IMR-90 (cell line): Measurements from ENCODE around the gene CNGB1. TPM values are rescaled to one million over a fixed set of nuclear protein-coding genes. Genes with fewer than 3 reads are reported as not detected.

Experiments
- ATAC-seq: fragments of 200-7000 bp; cut with Tn5 transposase; 2 replicates; pipeline ENCODE4 v1.9.1; 2020; ENCODE audit warnings: low read depth, mild to moderate bottlenecking, moderate library complexity
- BruUV-seq: library from RNA; stranded (reverse); fragments of 400-500 nt; replicated peaks from 2 replicates; lab custom pipeline; 2021; lab: Mats Ljungman, UMichigan
- CTCF ChIA-PET: fragments of 300-600 bp; formaldehyde crosslinking; extraction: SDS; loops from one replicate; lab custom pipeline; 2021; ENCODE audit warnings: antibody characterized with exemption; lab: Yijun Ruan, JAX
- POLR2A ChIA-PET: fragments of 300-600 bp; sonication (Branson Sonifier 250); formaldehyde crosslinking; loops from one replicate; lab custom pipeline; 2022; ENCODE audit warnings: antibody characterized with exemption; ENCODE audit not compliant: unreplicated experiment; lab: Charles Lee
- DNase-seq: peaks from one replicate; pipeline ENCODE4 v3.0.0; 2013
- H2AFZ ChIP-seq: replicated peaks from 2 replicates; pipeline ENCODE3; 2013; ENCODE audit warnings: low read length, mild to moderate bottlenecking; ENCODE audit not compliant: poor library complexity
- H2AK5ac ChIP-seq: 2 replicates; pipeline ENCODE4 v1.6.1; 2013; ENCODE audit warnings: low read depth, low read length, inconsistent platforms
- H2AK9ac ChIP-seq: replicated peaks from 2 replicates; pipeline ENCODE3; 2013; ENCODE audit warnings: mild to moderate bottlenecking, low read depth, low read length, moderate library complexity; ENCODE audit not compliant: poor library complexity
- H2BK120ac ChIP-seq: 2 replicates; pipeline ENCODE4 v1.6.1; 2013; ENCODE audit warnings: low read depth, low read length, inconsistent platforms
- H2BK15ac ChIP-seq: 3 replicates; pipeline ENCODE4 v1.6.1; 2013; ENCODE audit warnings: low read depth, low read length, inconsistent platforms
- H2BK20ac ChIP-seq: 2 replicates; pipeline ENCODE4 v1.6.1; 2013; ENCODE audit warnings: low read depth, mild to moderate bottlenecking, inconsistent platforms, low read length, moderate library complexity
- H2BK5ac ChIP-seq: 2 replicates; pipeline ENCODE4 v1.6.1; 2013; ENCODE audit warnings: mild to moderate bottlenecking, low read depth, low read length, inconsistent platforms; ENCODE audit not compliant: poor library complexity, severe bottlenecking
- H3K14ac ChIP-seq: replicated peaks from 2 replicates; pipeline ENCODE4 v1.6.1; 2013; ENCODE audit warnings: low read depth, low read length, inconsistent platforms
- H3K18ac ChIP-seq: 2 replicates; pipeline ENCODE4 v1.6.1; 2013; ENCODE audit warnings: low read depth, low read length, control low read depth
- H3K23ac ChIP-seq: 2 replicates; pipeline ENCODE4 v1.6.1; 2013; ENCODE audit warnings: low read depth, low read length, inconsistent platforms
- H3K27ac ChIP-seq: 2 replicates; pipeline ENCODE4 v1.5.1; 2013; ENCODE audit warnings: mild to moderate bottlenecking, control low read depth, low read length; ENCODE audit not compliant: insufficient read depth
- H3K27me3 ChIP-seq: 2 replicates; pipeline ENCODE4 v1.6.1; 2013; ENCODE audit warnings: low read length; ENCODE audit not compliant: control insufficient read depth, insufficient read depth
- H3K36me3 ChIP-seq: 2 replicates; pipeline ENCODE4 v1.6.1; 2013; ENCODE audit warnings: low read length, mixed read lengths; ENCODE audit not compliant: control insufficient read depth, insufficient read depth
- H3K4ac ChIP-seq: 2 replicates; pipeline ENCODE4 v1.6.1; 2013; ENCODE audit warnings: low read depth, low read length, inconsistent platforms
- H3K4me1 ChIP-seq: 2 replicates; pipeline ENCODE4 v1.6.1; 2013; ENCODE audit warnings: low read length, mixed read lengths; ENCODE audit not compliant: control insufficient read depth, insufficient read depth
- H3K4me2 ChIP-seq: 2 replicates; pipeline ENCODE4 v1.6.1; 2013; ENCODE audit warnings: low read depth, mild to moderate bottlenecking, control low read depth, low read length, moderate library complexity
- H3K4me3 ChIP-seq: 2 replicates; pipeline ENCODE4 v1.5.1; 2013; ENCODE audit warnings: low read depth, mild to moderate bottlenecking, control low read depth, low read length, moderate library complexity; ENCODE audit not compliant: insufficient read depth
- H3K56ac ChIP-seq: 2 replicates; pipeline ENCODE4 v1.6.1; 2013; ENCODE audit warnings: low read length, inconsistent platforms; ENCODE audit not compliant: insufficient read depth; ENCODE audit errors: extremely low read depth
- H3K79me1 ChIP-seq, 2 experiments: 2 replicates each; pipeline ENCODE4 v1.6.1; 2013; ENCODE audit warnings: low read length in 2 of 2, inconsistent platforms in 1 of 2, low read depth in 1 of 2
- H3K9ac ChIP-seq: 2 replicates; pipeline ENCODE4 v1.6.1; 2013; ENCODE audit warnings: low read depth, low read length, control low read depth
- H3K9me1 ChIP-seq: 2 replicates; pipeline ENCODE4 v1.6.1; 2013; ENCODE audit warnings: low read length, inconsistent platforms; ENCODE audit not compliant: insufficient read depth
- H3K9me3 ChIP-seq: 2 replicates; pipeline ENCODE4 v1.6.1; 2013; ENCODE audit warnings: low read length; ENCODE audit not compliant: control insufficient read depth, insufficient read depth
- H4K20me1 ChIP-seq: 2 replicates; pipeline ENCODE4 v1.6.1; 2013; ENCODE audit warnings: low read length, inconsistent platforms; ENCODE audit not compliant: insufficient read depth
- H4K5ac ChIP-seq: 2 replicates; pipeline ENCODE4 v1.6.1; 2013; ENCODE audit warnings: mild to moderate bottlenecking, low read depth, low read length, control low read depth
- H4K8ac ChIP-seq, 2 experiments: 2 replicates each; pipeline ENCODE4 v1.6.1; 2013; ENCODE audit warnings: low read depth in 2 of 2, low read length in 2 of 2, control low read depth in 1 of 2, inconsistent platforms in 1 of 2
- H4K91ac ChIP-seq: 2 replicates; pipeline ENCODE4 v1.6.1; 2013; ENCODE audit warnings: low read depth, low read length, inconsistent platforms; ENCODE audit not compliant: insufficient read depth
- CEBPB ChIP-seq: IDR thresholded peaks from 2 replicates; pipeline ENCODE4 v1.6.1; 2012; ENCODE audit warnings: low read depth, low read length, improper control_type of control experiment
- FOS ChIP-seq: fragments of 150-350 bp; IDR thresholded peaks from 2 replicates; pipeline ENCODE4 v1.6.1; 2016; ENCODE audit warnings: low read depth, low read length
- MAFK ChIP-seq: IDR thresholded peaks from 2 replicates; pipeline ENCODE4 v1.6.1; 2012; ENCODE audit warnings: low read depth, low read length, improper control_type of control experiment
- MAZ ChIP-seq: IDR thresholded peaks from 2 replicates; pipeline ENCODE4 v1.6.1; 2012; ENCODE audit warnings: low read depth, mild to moderate bottlenecking, low read length, improper control_type of control experiment, moderate library complexity, borderline replicate concordance
- MXI1 ChIP-seq: IDR thresholded peaks from 2 replicates; pipeline ENCODE4 v1.6.1; 2012; ENCODE audit warnings: low read depth, mild to moderate bottlenecking, low read length, moderate library complexity, borderline replicate concordance
- NFE2L2 ChIP-seq: fragments of 150-350 bp; IDR thresholded peaks from 2 replicates; pipeline ENCODE4 v1.6.1; 2016; ENCODE audit warnings: low read depth, mild to moderate bottlenecking, low read length
- POLR2A ChIP-seq: IDR thresholded peaks from 2 replicates; pipeline ENCODE4 v1.6.1; 2012; ENCODE audit warnings: mild to moderate bottlenecking, low read depth, low read length
- RCOR1 ChIP-seq: IDR thresholded peaks from 2 replicates; pipeline ENCODE4 v1.6.1; 2012; ENCODE audit warnings: mild to moderate bottlenecking, low read length, improper control_type of control experiment; ENCODE audit not compliant: insufficient replicate concordance
- SMC3 ChIP-seq: fragments of 150-350 bp; IDR thresholded peaks from 2 replicates; pipeline ENCODE4 v1.6.1; 2016; ENCODE audit warnings: low read depth, mild to moderate bottlenecking, antibody characterized with exemption, low read length, moderate library complexity
- WGBS, 2 experiments: methylation state at CpG; one replicate each; pipeline versions ENCODE4 v1.1.5 to v1.1.7; 2013; ENCODE audit warnings: missing lambda C conversion rate in 2 of 2; ENCODE audit not compliant: insufficient read length in 1 of 2; ENCODE audit errors: extremely low coverage in 2 of 2; 5-methylcytosine and 5-hydroxymethylcytosine counted together
- dilution Hi-C: fragments of 300-500 bp; cut with HindIII; formaldehyde crosslinking; loops from one replicate; pipeline ENCODE4 v1.14.3; 2018; ENCODE audit warnings: low sequenced_read_pairs; ENCODE audit not compliant: unreplicated experiment
- in situ Hi-C: fragments of 300-500 bp; cut with MboI; formaldehyde crosslinking; loops from 3 replicates; pipeline ENCODE4 v1.14.3; 2019; ENCODE audit warnings: low sequenced_read_pairs, inconsistent platforms, mixed read lengths
- intact Hi-C: fragments of 100-400 bp; cut with micrococcal nuclease; formaldehyde crosslinking; loops from 2 replicates; pipeline ENCODE4 v1.10.0; 2022
- polyA plus RNA-seq, 3 experiments: library from polyadenylated mRNA; depleted of rRNA; stranded (reverse); fragments of >200 nt; gene quantifications; 2 replicates each; pipeline ENCODE4 v1.2.3, GENCODE V29; 2012; ENCODE audit warnings: low replicate concordance in 1 of 3
- total RNA-seq: library from RNA; depleted of rRNA; stranded (reverse); fragments of >200 nt; gene quantifications from 2 replicates; pipeline ENCODE4 v1.2.3, GENCODE V29; 2012

The CNGB1 gene
- total and polyA plus RNA-seq, 2 of the 4 experiments (the other 2 are of a cell fraction): not detected

- Histone ChIP-seq H3K14ac (peak overlapping the region; percentile 76), H3K27me3 (no peaks in the 10 kb centered on the region; the same call in 1 of the 2 replicates), H2BK5ac (peak overlapping the region; percentile 73), H3K18ac (peak overlapping the region; percentile 75; the same call in 1 of the 2 replicates), H3K36me3 (no peaks in the 10 kb centered on the region), H4K5ac (peak overlapping the region; percentile 61), H4K91ac (peak overlapping the region; percentile 85), H3K56ac (no peak overlapping the region), H3K4ac (peak overlapping the region; percentile 88), H3K4me2 (peak overlapping the region; percentile 21; the same call in 1 of the 2 replicates), H3K27ac (peak overlapping the region; percentile 48; the same call in 1 of the 2 replicates), H3K9ac (no peak overlapping the region), H3K9me3 (no peaks in the 10 kb centered on the region), H2AK9ac (peak overlapping the region; percentile 85), H3K4me1 (peaks cover 10% of the 10 kb centered on the region), H2BK120ac (peak overlapping the region; percentile 92), H3K23ac (peak overlapping the region; percentile 90; the same call in 1 of the 2 replicates), H4K8ac (peak overlapping the region; percentile 72 to 92), H3K79me1 (no peaks in the 10 kb centered on the region), H4K20me1 (no peaks in the 10 kb centered on the region), H2AFZ (peak overlapping the region; percentile 85), H3K4me3 (no peak overlapping the region), H3K9me1 (peaks cover 16% of the 10 kb centered on the region), H2BK15ac (peak overlapping the region; percentile 26; the same call in 1 of the 3 replicates), H2AK5ac (peak overlapping the region; percentile 79), H2BK20ac (peak overlapping the region; percentile 78; the same call in 1 of the 2 replicates)
- ChIA-PET POLR2A (no interaction called here), CTCF (interaction anchor here (0.6 kb wide), 1 partner anchor 22 kb away, joined by 4 read pairs; no protein-coding TSS in a partner anchor)
- dilution Hi-C loops: no loop called here
- intact Hi-C loops: loop anchor here (5.0 kb wide), 1 partner anchor 91 kb away; the partner anchor contains the start of gene KIFC3
- peak; percentile 7; the same call in 1 of the 2 replicates for TF ChIP-seq NFE2L2
- peak; percentile 61 for TF ChIP-seq MAFK
- TF ChIP-seq SMC3: no peak
- no peak for TF ChIP-seq MAZ
- peak; percentile 98 for TF ChIP-seq CEBPB
- no peak; the same call in 1 of the 2 replicates for TF ChIP-seq FOS
- no peak for TF ChIP-seq POLR2A
- TF ChIP-seq MXI1: no peak
- TF ChIP-seq RCOR1: no peak
- no TSS peak for BruUV-seq
- in situ Hi-C loops: no loop called here
- DNase-seq (peak; percentile 91), ATAC-seq (peak; percentile 65)
- WGBS, 2 experiments: 43% methylated on average over 2 of the region's 17 CpGs; no CpG with 5 or more reads in 1 of the 2 experiments
Observed at GRCh38 chr16:57893559-57894389, 77.2 kb downstream of the CNGB1 start.
